ENCODE results near the gene TMSB10.

Gene TMSB10

GRCh38 chr2:84924173-84925106 lies 19.0 kb downstream of the TMSB10 start:
- ATAC-seq = no peak; the same call in 2 of the 3 replicates
- no peak for TF ChIP-seq ZC3H10 (CRISPR knock-in tag; IDR thresholded peaks at IDR 0.05)
- TF ChIP-seq ZNF8 (CRISPR knock-in tag; IDR thresholded peaks at IDR 0.05) = no peak
- TF ChIP-seq ZNF565 (CRISPR knock-in tag; conservative IDR thresholded peaks at IDR 0.05; ENCODE audit: low read depth) = no peak
- TF ChIP-seq ZFP30 (CRISPR knock-in tag; IDR thresholded peaks at IDR 0.05) = no peak
- TF ChIP-seq, protein P1, sequence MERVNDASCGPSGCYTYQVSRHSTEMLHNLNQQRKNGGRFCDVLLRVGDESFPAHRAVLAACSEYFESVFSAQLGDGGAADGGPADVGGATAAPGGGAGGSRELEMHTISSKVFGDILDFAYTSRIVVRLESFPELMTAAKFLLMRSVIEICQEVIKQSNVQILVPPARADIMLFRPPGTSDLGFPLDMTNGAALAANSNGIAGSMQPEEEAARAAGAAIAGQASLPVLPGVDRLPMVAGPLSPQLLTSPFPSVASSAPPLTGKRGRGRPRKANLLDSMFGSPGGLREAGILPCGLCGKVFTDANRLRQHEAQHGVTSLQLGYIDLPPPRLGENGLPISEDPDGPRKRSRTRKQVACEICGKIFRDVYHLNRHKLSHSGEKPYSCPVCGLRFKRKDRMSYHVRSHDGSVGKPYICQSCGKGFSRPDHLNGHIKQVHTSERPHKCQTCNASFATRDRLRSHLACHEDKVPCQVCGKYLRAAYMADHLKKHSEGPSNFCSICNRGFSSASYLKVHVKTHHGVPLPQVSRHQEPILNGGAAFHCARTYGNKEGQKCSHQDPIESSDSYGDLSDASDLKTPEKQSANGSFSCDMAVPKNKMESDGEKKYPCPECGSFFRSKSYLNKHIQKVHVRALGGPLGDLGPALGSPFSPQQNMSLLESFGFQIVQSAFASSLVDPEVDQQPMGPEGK (CRISPR knock-in tag; IDR thresholded peaks at IDR 0.05; ENCODE audit: borderline replicate concordance) = no peak
- TF ChIP-seq ISL1 (CRISPR knock-in tag; IDR thresholded peaks at IDR 0.05) = no peak
- TF ChIP-seq RARB (CRISPR knock-in tag; IDR thresholded peaks at IDR 0.05) = no peak

DNA sequence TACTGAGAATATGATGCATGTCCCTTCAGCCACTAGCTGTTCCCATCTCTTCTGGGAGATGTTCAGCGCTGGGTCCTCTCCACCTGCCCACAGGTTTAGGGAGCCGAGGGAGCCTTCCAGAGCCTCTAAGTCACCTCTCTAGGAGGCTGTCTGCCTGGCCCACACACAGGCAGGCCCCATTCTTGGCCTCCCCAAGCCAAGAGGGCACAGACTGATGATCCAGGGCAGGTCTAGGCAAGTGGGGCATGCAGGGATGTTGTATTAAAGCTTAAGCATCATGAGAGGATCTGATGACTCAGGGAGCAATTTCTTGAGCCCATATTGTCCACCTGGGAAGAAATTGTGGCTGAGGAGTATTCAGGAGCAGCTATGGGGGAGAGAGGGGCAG lies 19.9 kb downstream of the TMSB10 start:
- peak; percentile 2; the same call in 2 of the 3 replicates for ATAC-seq
- no peak for TF ChIP-seq ZNF8 (CRISPR knock-in tag; IDR thresholded peaks at IDR 0.05)
- TF ChIP-seq ISL1 (CRISPR knock-in tag; IDR thresholded peaks at IDR 0.05) = no peak
- no peak for TF ChIP-seq OSR1 (CRISPR knock-in tag; IDR thresholded peaks at IDR 0.05)
- TF ChIP-seq POU6F1 (CRISPR knock-in tag; IDR thresholded peaks at IDR 0.05; ENCODE audit: borderline replicate concordance, low read depth) = no peak
- TF ChIP-seq CSDC2 (CRISPR knock-in tag; IDR thresholded peaks at IDR 0.05) = no peak
- TF ChIP-seq TOX (CRISPR knock-in tag; IDR thresholded peaks at IDR 0.05; ENCODE audit: borderline replicate concordance) = no peak
- TF ChIP-seq ESRRG (CRISPR knock-in tag; IDR thresholded peaks at IDR 0.05) = no peak
- TF ChIP-seq BACH2 (CRISPR knock-in tag; IDR thresholded peaks at IDR 0.05; ENCODE audit: borderline replicate concordance) = no peak
- TF ChIP-seq, protein P2, sequence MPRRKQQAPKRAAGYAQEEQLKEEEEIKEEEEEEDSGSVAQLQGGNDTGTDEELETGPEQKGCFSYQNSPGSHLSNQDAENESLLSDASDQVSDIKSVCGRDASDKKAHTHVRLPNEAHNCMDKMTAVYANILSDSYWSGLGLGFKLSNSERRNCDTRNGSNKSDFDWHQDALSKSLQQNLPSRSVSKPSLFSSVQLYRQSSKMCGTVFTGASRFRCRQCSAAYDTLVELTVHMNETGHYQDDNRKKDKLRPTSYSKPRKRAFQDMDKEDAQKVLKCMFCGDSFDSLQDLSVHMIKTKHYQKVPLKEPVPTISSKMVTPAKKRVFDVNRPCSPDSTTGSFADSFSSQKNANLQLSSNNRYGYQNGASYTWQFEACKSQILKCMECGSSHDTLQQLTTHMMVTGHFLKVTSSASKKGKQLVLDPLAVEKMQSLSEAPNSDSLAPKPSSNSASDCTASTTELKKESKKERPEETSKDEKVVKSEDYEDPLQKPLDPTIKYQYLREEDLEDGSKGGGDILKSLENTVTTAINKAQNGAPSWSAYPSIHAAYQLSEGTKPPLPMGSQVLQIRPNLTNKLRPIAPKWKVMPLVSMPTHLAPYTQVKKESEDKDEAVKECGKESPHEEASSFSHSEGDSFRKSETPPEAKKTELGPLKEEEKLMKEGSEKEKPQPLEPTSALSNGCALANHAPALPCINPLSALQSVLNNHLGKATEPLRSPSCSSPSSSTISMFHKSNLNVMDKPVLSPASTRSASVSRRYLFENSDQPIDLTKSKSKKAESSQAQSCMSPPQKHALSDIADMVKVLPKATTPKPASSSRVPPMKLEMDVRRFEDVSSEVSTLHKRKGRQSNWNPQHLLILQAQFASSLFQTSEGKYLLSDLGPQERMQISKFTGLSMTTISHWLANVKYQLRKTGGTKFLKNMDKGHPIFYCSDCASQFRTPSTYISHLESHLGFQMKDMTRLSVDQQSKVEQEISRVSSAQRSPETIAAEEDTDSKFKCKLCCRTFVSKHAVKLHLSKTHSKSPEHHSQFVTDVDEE (CRISPR knock-in tag; IDR thresholded peaks at IDR 0.05) = no peak
- no peak for TF ChIP-seq ARNTL (CRISPR knock-in tag; IDR thresholded peaks at IDR 0.05; ENCODE audit: borderline replicate concordance, low read depth)
- no peak for TF ChIP-seq ZC3H10 (CRISPR knock-in tag; IDR thresholded peaks at IDR 0.05)
- TF ChIP-seq ZNF565 (CRISPR knock-in tag; conservative IDR thresholded peaks at IDR 0.05; ENCODE audit: low read depth) = no peak
- no peak for TF ChIP-seq ZFP3 (CRISPR knock-in tag; IDR thresholded peaks at IDR 0.05)
- no peak for TF ChIP-seq RARB (CRISPR knock-in tag; IDR thresholded peaks at IDR 0.05)
- TF ChIP-seq TCF4 (CRISPR knock-in tag; IDR thresholded peaks at IDR 0.05; ENCODE audit: borderline replicate concordance) = no peak
- TF ChIP-seq PPARA (CRISPR knock-in tag; IDR thresholded peaks at IDR 0.05; ENCODE audit: borderline replicate concordance) = no peak
- no peak for TF ChIP-seq CREB5 (CRISPR knock-in tag; IDR thresholded peaks at IDR 0.05; ENCODE audit: low read depth)
- no peak for TF ChIP-seq ZNF70 (CRISPR knock-in tag; IDR thresholded peaks at IDR 0.05)

DNA sequence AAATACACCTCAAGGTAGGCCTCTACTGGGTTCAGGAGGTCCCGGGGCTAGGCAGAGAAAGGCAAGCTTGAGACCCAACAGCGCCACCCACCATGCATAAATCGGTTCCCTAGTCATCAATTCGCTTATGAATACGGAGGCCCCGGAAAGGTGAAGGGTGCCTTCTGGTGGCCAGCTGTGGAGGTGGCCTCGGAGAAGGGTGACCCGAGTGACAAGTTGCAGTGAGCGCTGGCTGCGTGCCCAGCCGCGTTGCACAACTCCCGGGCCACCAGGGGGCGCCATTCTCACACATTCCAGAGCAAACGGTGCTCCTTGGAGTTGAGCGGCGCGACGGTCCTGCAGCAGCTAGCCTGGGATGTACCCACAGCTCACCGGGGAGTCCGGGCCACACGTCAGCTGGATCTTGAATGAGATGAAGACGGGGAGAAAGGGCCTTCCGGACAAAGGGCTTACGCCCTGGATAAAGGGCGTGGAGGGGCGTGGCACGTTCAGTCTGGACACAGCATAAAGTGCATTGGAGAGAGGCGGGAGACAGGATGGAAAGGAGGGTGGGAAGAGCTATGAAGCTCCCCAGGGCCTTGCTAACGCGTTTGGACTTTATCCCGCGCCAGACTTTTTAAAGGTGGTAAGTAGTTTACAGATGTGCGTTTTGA lies 20.4 kb downstream of the TMSB10 start:
- peak; percentile 85 for ATAC-seq
- TF ChIP-seq, protein P2 (CRISPR knock-in tag; IDR thresholded peaks at IDR 0.05) = no peak; the same call in 1 of the 2 replicates
- TF ChIP-seq ARNTL (CRISPR knock-in tag; IDR thresholded peaks at IDR 0.05; ENCODE audit: borderline replicate concordance, low read depth) (no peak), ZNF70 (CRISPR knock-in tag; IDR thresholded peaks at IDR 0.05) (no peak), ESRRG (CRISPR knock-in tag; IDR thresholded peaks at IDR 0.05) (no peak)

All from SK-N-SH treated with all-trans-retinoic acid at 6 μM for 48 hours (cell line).